B cell (primary cell): ENCODE results near the gene MYO6. TPM values are rescaled to one million over a fixed set of nuclear protein-coding genes. Genes with fewer than 3 reads are reported as not detected.

Experiments used
- ATAC-seq: fragments of 200-7000 bp; cut with Tn5 transposase; one replicate; pipeline ENCODE4 v1.10.0; 2021; ENCODE audit warnings: low read depth, mild to moderate bottlenecking, moderate number of reproducible peaks, moderate library complexity
- CTCF ChIA-PET: fragments of 350-600 bp; sonication (Branson Sonifier 250); formaldehyde crosslinking; loops from one replicate; lab custom pipeline; 2021; ENCODE audit warnings: antibody characterized with exemption, inconsistent platforms; lab: Charles Lee
- POLR2A ChIA-PET: fragments of 350-600 bp; sonication (Branson Sonifier 250); formaldehyde crosslinking; loops from one replicate; lab custom pipeline; 2021; ENCODE audit warnings: antibody characterized with exemption; lab: Charles Lee
- DNase-seq: peaks from one replicate; pipeline ENCODE4 v3.0.0; 2013
- H2AFZ ChIP-seq: 2 replicates; pipeline ENCODE4 v1.6.1; 2012; ENCODE audit warnings: mild to moderate bottlenecking, low read depth, low read length; ENCODE audit not compliant: insufficient read depth, poor library complexity, severe bottlenecking
- H3K27ac ChIP-seq, 2 donors: 1 replicate in 1 of 2; 2 replicates in 1 of 2; pipeline ENCODE4 v1.5.1; 2012 to 2013; ENCODE audit warnings: low read length in 2 of 2, mild to moderate bottlenecking in 2 of 2, moderate library complexity in 1 of 2
- H3K27me3 ChIP-seq, 4 experiments: fragments of 200-600 bp in 1 of 4; sonication (generic) in 1 of 4; replicated peaks in 1 of 4; 1 replicate in 2 of 4; 2 replicates in 2 of 4; pipeline versions ENCODE4 v1.6.1 to v1.7.0; 2013 to 2016; ENCODE audit warnings: low read length in 3 of 4, mild to moderate bottlenecking in 2 of 4, mixed read lengths in 1 of 4, moderate library complexity in 1 of 4; ENCODE audit not compliant: insufficient read depth in 4 of 4, control insufficient read depth in 3 of 4; ENCODE audit errors: control extremely low read depth in 1 of 4
- H3K36me3 ChIP-seq, 2 experiments: replicated peaks in 1 of 2; 1 replicate in 1 of 2; 2 replicates in 1 of 2; pipeline versions ENCODE4 v1.6.1 to v1.7.1; 2013; ENCODE audit warnings: low read length in 1 of 2; ENCODE audit not compliant: insufficient read depth in 2 of 2, control insufficient read depth in 1 of 2; ENCODE audit errors: control extremely low read depth in 1 of 2, extremely low read depth in 1 of 2
- H3K4me1 ChIP-seq, 2 donors: fragments of 200-600 bp in 1 of 2; sonication (generic) in 1 of 2; 1 replicate in 1 of 2; 2 replicates in 1 of 2; pipeline versions ENCODE4 v1.5.1 to v1.6.1; 2013 to 2017; ENCODE audit warnings: low read length in 2 of 2; ENCODE audit not compliant: control insufficient read depth in 2 of 2, insufficient read depth in 2 of 2
- H3K4me2 ChIP-seq: replicated peaks from 2 replicates; pipeline ENCODE3; 2012; ENCODE audit warnings: mild to moderate bottlenecking, low read depth, low read length; ENCODE audit not compliant: poor library complexity, severe bottlenecking
- H3K4me3 ChIP-seq, 5 experiments: fragments of 200-600 bp in 1 of 5; sonication (generic) in 1 of 5; 1 replicate in 3 of 5; 2 replicates in 2 of 5; pipeline versions ENCODE4 v1.5.1 to v1.7.0; 2011 to 2016; ENCODE audit warnings: low read length in 4 of 5, mild to moderate bottlenecking in 4 of 5, low read depth in 2 of 5, control low read depth in 1 of 5, moderate library complexity in 1 of 5; ENCODE audit not compliant: insufficient read depth in 1 of 5; ENCODE audit errors: control extremely low read depth in 1 of 5, extremely low read depth in 1 of 5
- H3K79me2 ChIP-seq: fragments of 200-600 bp; sonication (generic); one replicate; pipeline ENCODE4 v1.6.0; 2016; ENCODE audit warnings: low read length; ENCODE audit not compliant: control insufficient read depth, insufficient read depth
- H3K9ac ChIP-seq: fragments of 200-600 bp; sonication (generic); 2 replicates; pipeline ENCODE4 v1.6.1; 2017; ENCODE audit warnings: mild to moderate bottlenecking, low read length, moderate library complexity
- H3K9me3 ChIP-seq, 3 donors: one replicate each; pipeline versions ENCODE4 v1.6.1 to v1.7.1; 2013; ENCODE audit warnings: low read length in 2 of 3; ENCODE audit not compliant: control insufficient read depth in 2 of 3, insufficient read depth in 1 of 3; ENCODE audit errors: control extremely low read depth in 1 of 3
- H4K20me1 ChIP-seq: 2 replicates; pipeline ENCODE4 v1.6.0; 2012; ENCODE audit warnings: mild to moderate bottlenecking, low read length; ENCODE audit not compliant: insufficient read depth, control insufficient read depth, poor library complexity, severe bottlenecking
- H3K27ac Mint-ChIP-seq: one replicate; pipeline ENCODE4 v1.8.0; 2021; ENCODE audit warnings: mixed read lengths
- H3K27me3 Mint-ChIP-seq: one replicate; pipeline ENCODE4 v1.8.0; 2021; ENCODE audit warnings: mixed read lengths
- H3K4me1 Mint-ChIP-seq: one replicate; pipeline ENCODE4 v1.8.0; 2021; ENCODE audit warnings: mixed read lengths
- H3K4me3 Mint-ChIP-seq: one replicate; pipeline ENCODE4 v1.8.0; 2021; ENCODE audit warnings: mixed read lengths
- H3K9me3 Mint-ChIP-seq: one replicate; pipeline ENCODE4 v1.8.0; 2022; ENCODE audit warnings: mixed read lengths; ENCODE audit not compliant: insufficient read depth
- CTCF ChIP-seq: fragments of 200-600 bp; IDR thresholded peaks from one replicate; pipeline ENCODE4 v1.8.0; 2022; ENCODE audit warnings: antibody characterized with exemption, mild to moderate bottlenecking
- EZH2 ChIP-seq: IDR thresholded peaks from 2 replicates; pipeline ENCODE4 v1.6.1; 2012; ENCODE audit warnings: borderline replicate concordance, low read depth, mild to moderate bottlenecking, moderate library complexity, low read length; ENCODE audit not compliant: insufficient read depth, poor library complexity, severe bottlenecking
- WGBS: methylation state at CpG from one replicate; pipeline ENCODE4 v1.1.5; 2013; ENCODE audit warnings: missing lambda C conversion rate; ENCODE audit not compliant: insufficient coverage; 5-methylcytosine and 5-hydroxymethylcytosine counted together
- intact Hi-C: fragments of 100-400 bp; cut with micrococcal nuclease; formaldehyde crosslinking; loops from one replicate; pipeline ENCODE4 v1.10.0; 2022
- polyA plus RNA-seq: library from polyadenylated mRNA; depleted of rRNA; stranded (reverse); fragments of >200 nt; gene quantifications from 2 replicates; pipeline ENCODE4 v1.2.3, GENCODE V29; 2012
- total RNA-seq, 2 donors: library from RNA; stranded (reverse); fragments of 120-200 nt in 1 of 2; gene quantifications; 1 replicate in 1 of 2; 2 replicates in 1 of 2; pipeline versions ENCODE4 v1.2.3 to v1.2.4, GENCODE V29; 2013 to 2022

The MYO6 gene
- total and polyA plus RNA-seq, 2 donors (not counting 1 experiment from before 2014, with no cell fraction given): 0.09 to 0.59 TPM

GRCh38 chr6:75759207-75759606 lies 10.2 kb downstream of the MYO6 start:
- H3K9me3 ChIP-seq: peaks cover 0 to 6% (median 0%) of the 10 kb centered on the region in 3 donors
- H3K36me3 ChIP-seq: no peaks in the 10 kb centered on the region
- no peak overlapping the region for H3K27ac ChIP-seq
- CTCF ChIA-PET: no interaction called here
- no peaks in the 10 kb centered on the region for H3K9me3 Mint-ChIP-seq
- no CpG with 5 or more reads among the region's 5 CpGs for WGBS
- POLR2A ChIA-PET: no interaction called here
- H3K27me3 Mint-ChIP-seq: peaks cover 60% of the 10 kb centered on the region
- no peak overlapping the region for H3K4me3 Mint-ChIP-seq
- peaks cover 0 to 29% (median 26%) of the 10 kb centered on the region in 4 experiments for H3K27me3 ChIP-seq
- H3K79me2 ChIP-seq: no peaks in the 10 kb centered on the region
- H3K9ac ChIP-seq: no peak overlapping the region
- TF ChIP-seq EZH2 (no peak), CTCF (no peak)
- no peak for ATAC-seq
- H3K4me2 ChIP-seq: no peak overlapping the region
- H4K20me1 ChIP-seq: no peaks in the 10 kb centered on the region
- H3K4me3 ChIP-seq: no peak overlapping the region
- DNase-seq: no peak
- H3K27ac Mint-ChIP-seq: no peak overlapping the region
- no peaks in the 10 kb centered on the region for H3K4me1 Mint-ChIP-seq
- H3K4me1 ChIP-seq: no peaks in the 10 kb centered on the region
- H2AFZ ChIP-seq: no peak overlapping the region
- intact Hi-C loops: no loop called here

- no peak overlapping the region for H3K27ac Mint-ChIP-seq
- Histone ChIP-seq H3K27me3 (peaks cover 0 to 29% (median 25%) of the 10 kb centered on the region in 4 experiments), H3K4me2 (no peak overlapping the region), H3K27ac (no peak overlapping the region), H3K4me3 (no peak overlapping the region), H3K9me3 (peaks cover 0 to 5% (median 0%) of the 10 kb centered on the region in 3 donors), H2AFZ (no peak overlapping the region), H3K36me3 (no peaks in the 10 kb centered on the region), H3K9ac (no peak overlapping the region), H4K20me1 (no peaks in the 10 kb centered on the region), H3K4me1 (no peaks in the 10 kb centered on the region), H3K79me2 (no peaks in the 10 kb centered on the region)
- H3K4me1 Mint-ChIP-seq: no peaks in the 10 kb centered on the region
- H3K27me3 Mint-ChIP-seq: peaks cover 56% of the 10 kb centered on the region
- no peak overlapping the region for H3K4me3 Mint-ChIP-seq
- DNase-seq (no peak), ATAC-seq (no peak)
- TF ChIP-seq EZH2 (no peak), CTCF (no peak)
- ChIA-PET POLR2A (no interaction called here), CTCF (no interaction called here)
- no CpG with 5 or more reads among the region's 1 CpG for WGBS
- no peaks in the 10 kb centered on the region for H3K9me3 Mint-ChIP-seq
- intact Hi-C loops: no loop called here
Observed at GRCh38 chr6:75760320-75760719, 11.3 kb downstream of the MYO6 start.
